Glutamatergic neuron (in vitro differentiated cells): ENCODE data around the gene USH2A. TPM values are rescaled to one million over a fixed set of nuclear protein-coding genes. Genes with fewer than 3 reads are reported as not detected.

ENCODE experiments used
- DNase-seq: peaks from one replicate; pipeline ENCODE4 v3.0.0; 2022
- H3K27ac Mint-ChIP-seq: one replicate; pipeline ENCODE4 v1.8.0; 2020; ENCODE audit warnings: mild to moderate bottlenecking, mixed read lengths, inconsistent platforms; ENCODE audit not compliant: unreplicated experiment
- H3K27me3 Mint-ChIP-seq: one replicate; pipeline ENCODE4 v1.8.0; 2020; ENCODE audit warnings: mild to moderate bottlenecking, moderate library complexity, mixed read lengths, inconsistent platforms; ENCODE audit not compliant: unreplicated experiment
- H3K36me3 Mint-ChIP-seq: one replicate; pipeline ENCODE4 v1.8.0; 2020; ENCODE audit warnings: mild to moderate bottlenecking, mixed read lengths, inconsistent platforms; ENCODE audit not compliant: unreplicated experiment
- H3K4me1 Mint-ChIP-seq: one replicate; pipeline ENCODE4 v1.8.0; 2020; ENCODE audit warnings: mild to moderate bottlenecking, low read depth, mixed read lengths, inconsistent platforms; ENCODE audit not compliant: unreplicated experiment
- H3K4me3 Mint-ChIP-seq: one replicate; pipeline ENCODE4 v1.8.0; 2020; ENCODE audit warnings: mild to moderate bottlenecking, mixed read lengths, inconsistent platforms; ENCODE audit not compliant: unreplicated experiment
- H3K9me3 Mint-ChIP-seq: one replicate; pipeline ENCODE4 v1.8.0; 2020; ENCODE audit warnings: mild to moderate bottlenecking, moderate library complexity, mixed read lengths, inconsistent platforms; ENCODE audit not compliant: unreplicated experiment
- total RNA-seq: library from RNA; stranded (reverse); fragmentation: NEBNext Ultra II Directional; extraction: Animal tissue kit (Norgen Biotek cat#: 25700); gene quantifications from one replicate; pipeline ENCODE4 v1.2.1, GENCODE V29; 2021; ENCODE audit not compliant: unreplicated experiment
- TF ChIP-seq, protein P1 (sequence below): fragments of 200-600 bp; sonication (generic); IDR thresholded peaks from one replicate; pipeline ENCODE4 v1.5.0; 2021; ENCODE audit not compliant: partially characterized antibody, unreplicated experiment

Gene USH2A
- total RNA-seq, 1 donor from 2014 or later, result not detected

DNA sequence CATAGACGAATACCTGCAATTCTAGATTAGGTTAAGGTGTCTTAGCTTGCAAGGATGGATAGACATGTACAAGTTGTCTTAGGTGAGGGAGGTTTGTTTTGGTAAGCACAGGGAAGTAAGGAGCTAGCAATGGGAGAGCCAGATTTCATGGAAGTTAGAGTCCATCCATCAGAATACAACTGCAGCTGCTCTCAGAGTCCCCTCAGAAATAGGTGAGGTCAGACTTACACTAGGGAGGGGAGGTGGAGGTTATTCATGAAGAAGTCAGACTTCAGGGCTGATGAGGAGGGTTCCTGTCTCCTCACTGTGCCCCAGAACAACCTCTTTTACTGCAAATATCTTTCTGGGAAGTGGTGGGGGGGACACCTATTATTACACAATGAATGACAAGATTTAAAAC lies 770.9 kb downstream of the USH2A start:
- H3K36me3 Mint-ChIP-seq, result no peaks in the 10 kb centered on the region
- no peak for DNase-seq
- H3K4me1 Mint-ChIP-seq, result no peaks in the 10 kb centered on the region
- H3K9me3 Mint-ChIP-seq, result no peaks in the 10 kb centered on the region
- TF ChIP-seq, protein P1, sequence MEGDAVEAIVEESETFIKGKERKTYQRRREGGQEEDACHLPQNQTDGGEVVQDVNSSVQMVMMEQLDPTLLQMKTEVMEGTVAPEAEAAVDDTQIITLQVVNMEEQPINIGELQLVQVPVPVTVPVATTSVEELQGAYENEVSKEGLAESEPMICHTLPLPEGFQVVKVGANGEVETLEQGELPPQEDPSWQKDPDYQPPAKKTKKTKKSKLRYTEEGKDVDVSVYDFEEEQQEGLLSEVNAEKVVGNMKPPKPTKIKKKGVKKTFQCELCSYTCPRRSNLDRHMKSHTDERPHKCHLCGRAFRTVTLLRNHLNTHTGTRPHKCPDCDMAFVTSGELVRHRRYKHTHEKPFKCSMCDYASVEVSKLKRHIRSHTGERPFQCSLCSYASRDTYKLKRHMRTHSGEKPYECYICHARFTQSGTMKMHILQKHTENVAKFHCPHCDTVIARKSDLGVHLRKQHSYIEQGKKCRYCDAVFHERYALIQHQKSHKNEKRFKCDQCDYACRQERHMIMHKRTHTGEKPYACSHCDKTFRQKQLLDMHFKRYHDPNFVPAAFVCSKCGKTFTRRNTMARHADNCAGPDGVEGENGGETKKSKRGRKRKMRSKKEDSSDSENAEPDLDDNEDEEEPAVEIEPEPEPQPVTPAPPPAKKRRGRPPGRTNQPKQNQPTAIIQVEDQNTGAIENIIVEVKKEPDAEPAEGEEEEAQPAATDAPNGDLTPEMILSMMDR, result no peak
- H3K27ac Mint-ChIP-seq, result no peak overlapping the region
- no peak overlapping the region for H3K4me3 Mint-ChIP-seq
- H3K27me3 Mint-ChIP-seq, result no peaks in the 10 kb centered on the region

DNA sequence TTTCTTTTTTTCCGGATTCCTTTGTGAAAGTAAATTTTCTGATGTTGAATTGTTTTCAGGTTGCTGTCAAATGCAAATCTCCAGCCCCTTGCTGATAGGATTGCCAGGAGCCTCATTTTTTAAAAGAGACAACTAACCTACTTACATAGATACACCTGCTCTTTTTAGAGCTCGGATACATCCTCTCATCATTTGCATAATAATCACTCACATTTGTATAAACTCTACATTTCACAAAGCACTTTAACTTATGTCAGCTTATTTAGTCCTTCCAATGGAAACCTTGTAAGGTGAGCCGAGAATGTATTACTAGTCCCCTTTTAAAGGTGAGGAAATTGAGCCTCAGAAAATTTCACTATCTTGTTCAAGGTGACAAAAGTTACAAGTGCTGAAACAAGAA lies 771.4 kb downstream of the USH2A start:
- Mint-ChIP-seq H3K36me3 (no peaks in the 10 kb centered on the region), H3K9me3 (no peaks in the 10 kb centered on the region), H3K27ac (no peak overlapping the region), H3K4me1 (no peaks in the 10 kb centered on the region), H3K4me3 (no peak overlapping the region), H3K27me3 (no peaks in the 10 kb centered on the region)
- no peak for DNase-seq
- TF ChIP-seq, protein P1, result no peak

DNA sequence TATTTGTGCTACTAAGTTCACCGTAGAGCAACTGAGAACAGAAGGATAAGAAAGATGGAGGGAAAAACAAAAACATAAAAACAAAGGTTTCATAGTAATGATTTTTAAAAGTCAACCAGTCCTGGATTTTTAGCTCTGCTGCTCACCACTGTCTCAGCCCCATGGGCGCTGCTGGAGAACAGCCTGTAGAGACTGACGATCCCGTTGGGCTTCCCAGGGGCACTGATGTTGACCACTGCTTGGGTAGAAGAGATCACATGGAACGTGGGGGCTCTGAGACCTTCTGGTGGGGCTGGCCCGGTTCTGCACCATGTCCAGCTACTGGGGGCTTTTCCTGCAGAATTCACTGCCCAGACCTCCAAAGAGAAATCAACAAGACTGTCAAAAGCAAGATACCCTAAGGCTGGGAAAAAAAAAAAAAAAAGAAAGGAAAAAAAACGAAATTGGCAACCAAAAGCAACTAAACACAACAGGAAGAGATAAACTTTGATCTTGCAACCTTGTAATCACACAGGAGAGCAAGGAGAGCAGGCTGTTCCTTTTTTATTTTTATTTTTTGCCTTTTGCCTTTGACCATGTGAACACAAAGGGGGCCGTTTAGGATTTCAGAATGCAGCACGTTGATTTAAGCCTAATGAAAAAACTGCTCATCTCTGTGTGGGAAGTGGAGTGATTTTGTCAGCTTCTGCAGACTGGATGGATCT lies 772.6 kb downstream of the USH2A start:
- Mint-ChIP-seq H3K27ac (no peak overlapping the region), H3K9me3 (no peaks in the 10 kb centered on the region), H3K4me3 (no peak overlapping the region), H3K36me3 (no peaks in the 10 kb centered on the region), H3K4me1 (no peaks in the 10 kb centered on the region), H3K27me3 (no peaks in the 10 kb centered on the region)
- TF ChIP-seq, protein P1, result no peak
- DNase-seq, result no peak

DNA sequence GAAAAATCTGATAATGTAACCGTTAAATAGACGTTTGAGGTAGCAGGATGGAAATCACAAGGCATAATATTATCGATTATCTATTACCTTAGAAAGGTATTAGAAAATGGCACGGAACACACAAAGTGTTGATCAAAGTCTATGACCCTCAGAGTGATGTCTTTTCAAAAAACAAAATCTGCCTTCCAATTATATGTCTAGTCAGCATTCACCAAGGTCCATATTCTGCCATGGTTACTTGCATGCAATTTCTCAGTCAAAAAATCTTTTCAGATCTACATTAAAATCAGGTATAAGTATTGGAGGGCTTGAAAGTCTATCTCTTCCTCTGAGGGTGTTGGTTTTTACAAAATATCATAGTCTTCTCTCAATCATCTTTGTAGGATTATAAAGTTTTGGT lies 774.3 kb downstream of the USH2A start:
- DNase-seq, result no peak
- H3K9me3 Mint-ChIP-seq, result no peaks in the 10 kb centered on the region
- TF ChIP-seq, protein P1, result no peak
- H3K27me3 Mint-ChIP-seq, result no peaks in the 10 kb centered on the region
- no peaks in the 10 kb centered on the region for H3K36me3 Mint-ChIP-seq
- H3K4me1 Mint-ChIP-seq, result no peaks in the 10 kb centered on the region
- no peak overlapping the region for H3K4me3 Mint-ChIP-seq
- H3K27ac Mint-ChIP-seq, result no peak overlapping the region

DNA sequence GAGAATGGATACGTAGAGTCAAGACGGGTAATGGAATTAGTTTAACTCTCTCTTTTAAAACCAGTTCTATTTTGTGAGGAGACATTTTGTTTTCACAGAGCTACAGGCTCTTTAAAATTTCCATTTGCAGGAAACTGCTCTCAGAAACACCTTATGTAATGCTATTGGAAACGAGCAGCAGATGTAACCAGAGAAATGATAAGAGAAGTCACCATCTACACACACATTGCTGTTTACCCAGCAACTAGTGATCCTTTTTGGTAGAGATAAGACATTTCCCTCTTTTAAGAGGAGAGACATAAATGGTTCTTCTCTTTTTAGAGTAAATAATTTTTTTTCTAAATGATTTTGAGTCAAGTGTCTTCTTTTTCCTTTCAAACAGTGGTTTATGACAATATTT lies 775.5 kb downstream of the USH2A start:
- H3K4me3 Mint-ChIP-seq, result no peak overlapping the region
- no peaks in the 10 kb centered on the region for H3K9me3 Mint-ChIP-seq
- H3K27ac Mint-ChIP-seq, result no peak overlapping the region
- TF ChIP-seq, protein P1, result no peak
- no peaks in the 10 kb centered on the region for H3K27me3 Mint-ChIP-seq
- H3K4me1 Mint-ChIP-seq, result no peaks in the 10 kb centered on the region
- DNase-seq, result no peak
- no peaks in the 10 kb centered on the region for H3K36me3 Mint-ChIP-seq
